HepG2 (cell line): ENCODE results near the gene TOMM20. TPM values are rescaled to one million over a fixed set of nuclear protein-coding genes. Genes with fewer than 3 reads are reported as not detected.

Experiments used
- ATAC-seq: fragments of 200-7000 bp; cut with Tn5 transposase; 3 replicates; pipeline ENCODE4 v1.9.1; 2020; ENCODE audit warnings: mild to moderate bottlenecking, moderate library complexity
- BruUV-seq: library from RNA; stranded (reverse); fragments of 400-500 nt; replicated peaks from 2 replicates; lab custom pipeline; 2021; lab: Mats Ljungman, UMichigan
- CTCF ChIA-PET: fragments of 300-600 bp; formaldehyde crosslinking; extraction: SDS; loops from one replicate; lab custom pipeline; 2021; ENCODE audit warnings: low total read pairs, inconsistent platforms, low intra/inter-chr PET ratio; lab: Yijun Ruan, JAX
- POLR2A ChIA-PET: fragments of 350-600 bp; sonication (Branson Sonifier 250); formaldehyde crosslinking; loops from one replicate; lab custom pipeline; 2020; ENCODE audit warnings: antibody characterized with exemption, inconsistent platforms; lab: Yijun Ruan, JAX
- DNase-seq: peaks from one replicate; pipeline ENCODE4 v3.0.0-alpha.2; 2015; ENCODE audit warnings: low spot score
- FAIRE-seq: peaks from 3 replicates; lab custom pipeline; 2011; peaks lifted over from hg19 to GRCh38; lab: Jason Lieb, UNC
- H2AFZ ChIP-seq: one replicate; pipeline ENCODE4 v1.6.1; 2011; ENCODE audit warnings: low read length, inconsistent platforms
- H3K27ac ChIP-seq: fragments of 300-600 bp; 3 replicates; pipeline ENCODE4 v1.8.0; 2011; ENCODE audit warnings: mixed run types, mild to moderate bottlenecking, mixed read lengths, low read length, inconsistent platforms; ENCODE audit not compliant: insufficient read depth; ENCODE audit errors: extremely low read length
- H3K27me3 ChIP-seq, 2 experiments: fragments of 200-600 bp in 1 of 2; 2 replicates in 1 of 2; 3 replicates in 1 of 2; pipeline versions ENCODE4 v1.6.0 to v1.8.0; 2011; ENCODE audit warnings: low read length in 2 of 2, mild to moderate bottlenecking in 2 of 2, moderate library complexity in 2 of 2, inconsistent platforms in 1 of 2; ENCODE audit not compliant: insufficient read depth in 2 of 2, control insufficient read depth in 1 of 2
- H3K36me3 ChIP-seq, 2 experiments: fragments of 200-600 bp in 1 of 2; replicated peaks in 1 of 2; 2 replicates in 1 of 2; 3 replicates in 1 of 2; pipeline versions ENCODE4 v1.5.1 to v1.8.0; 2011; ENCODE audit warnings: low read length in 2 of 2, inconsistent platforms in 1 of 2; ENCODE audit not compliant: insufficient read depth in 2 of 2, control insufficient read depth in 1 of 2
- H3K4me1 ChIP-seq: 2 replicates; pipeline ENCODE4 v1.5.1; 2012; ENCODE audit warnings: low read length, inconsistent platforms; ENCODE audit not compliant: insufficient read depth
- H3K4me2 ChIP-seq: 2 replicates; pipeline ENCODE4 v1.6.0; 2011; ENCODE audit warnings: low read depth, low read length, inconsistent platforms
- H3K4me3 ChIP-seq, 3 experiments: fragments of 200-600 bp in 1 of 3; sonication (generic), shearing (Covaris generic) in 1 of 3; replicated peaks in 1 of 3; 2 replicates each; pipeline ENCODE4 v1.5.1; 2011 to 2016; ENCODE audit warnings: low read length in 3 of 3, inconsistent platforms in 2 of 3, low read depth in 2 of 3, mild to moderate bottlenecking in 2 of 3, control low read depth in 1 of 3, mixed read lengths in 1 of 3; ENCODE audit not compliant: insufficient read depth in 1 of 3
- H3K79me2 ChIP-seq: one replicate; pipeline ENCODE4 v1.6.1; 2011; ENCODE audit warnings: low read length, inconsistent platforms; ENCODE audit not compliant: insufficient read depth
- H3K9ac ChIP-seq: 2 replicates; pipeline ENCODE4 v1.6.0; 2011; ENCODE audit warnings: mild to moderate bottlenecking, low read depth, low read length, inconsistent platforms; ENCODE audit not compliant: insufficient read depth
- H3K9me3 ChIP-seq: 2 replicates; pipeline ENCODE4 v1.5.1; 2012; ENCODE audit warnings: mild to moderate bottlenecking, low read length
- H4K20me1 ChIP-seq: 2 replicates; pipeline ENCODE4 v1.6.0; 2011; ENCODE audit warnings: inconsistent platforms, mild to moderate bottlenecking, low read length, moderate library complexity; ENCODE audit not compliant: insufficient read depth
- GABPA ChIP-seq, 2 experiments: IDR thresholded peaks; 2 replicates each; pipeline ENCODE4 v1.6.1; 2011 to 2016; ENCODE audit warnings: low read depth in 2 of 2, low read length in 1 of 2, missing biosample characterization in 1 of 2, missing genetic modification characterization in 1 of 2
- KDM2A ChIP-seq: sonication (generic); formaldehyde crosslinking; IDR thresholded peaks from 2 replicates; pipeline ENCODE4 v1.4.0; 2020; ENCODE audit warnings: low read depth, missing genetic modification reagents, borderline replicate concordance
- MYNN ChIP-seq: sonication (generic); formaldehyde crosslinking; IDR thresholded peaks from 2 replicates; pipeline ENCODE4 v1.4.0; 2020; ENCODE audit warnings: mild to moderate bottlenecking, low read depth, missing genetic modification reagents
- PTBP1 ChIP-seq: fragments of 200-400 bp; formaldehyde crosslinking; IDR thresholded peaks from 2 replicates; pipeline ENCODE4 v1.6.1; 2018; ENCODE audit warnings: low read length, low read depth; ENCODE audit not compliant: poor library complexity, severe bottlenecking
- TCF7 ChIP-seq: sonication (generic); IDR thresholded peaks from 2 replicates; pipeline ENCODE4 v1.6.1; 2016; ENCODE audit warnings: antibody characterized with exemption, low read depth
- ZBTB20 ChIP-seq: sonication (generic); formaldehyde crosslinking; IDR thresholded peaks from 2 replicates; pipeline ENCODE4 v1.8.1; 2023; ENCODE audit warnings: missing genetic modification reagents, low read depth, mild to moderate bottlenecking, borderline replicate concordance
- ZNF879 ChIP-seq: sonication (generic); formaldehyde crosslinking; IDR thresholded peaks from 2 replicates; pipeline ENCODE4 v1.8.1; 2023; ENCODE audit warnings: missing genetic modification reagents
- WGBS: methylation state at CpG from one replicate; pipeline ENCODE4 v1.1.6; 2017; ENCODE audit warnings: low lambda C conversion rate; 5-methylcytosine and 5-hydroxymethylcytosine counted together
- in situ Hi-C: cut with HindIII; loops from 2 replicates; pipeline ENCODE4 v1.10.0; 2017; ENCODE audit warnings: low pct_unique_long_range_greater_than_20kb; ENCODE audit not compliant: extremely low pct_ligation_motif_present
- intact Hi-C: fragments of 100-400 bp; cut with micrococcal nuclease; formaldehyde crosslinking; loops from one replicate; pipeline ENCODE4 v1.10.0; 2022; ENCODE audit not compliant: unreplicated experiment
- polyA plus RNA-seq, 8 experiments: library from polyadenylated mRNA; depleted of rRNA in 3 of 8; stranded (reverse) in 7 of 8; unstranded in 1 of 8; fragments of >200 nt; fragmentation: Illumina TruSeq in 4 of 8; extraction: Trizol in 4 of 8; gene quantifications; 2 replicates each; pipeline versions ENCODE4 v1.2.1 to v1.2.3, GENCODE V29; 2011 to 2016; ENCODE audit warnings: low read depth in 4 of 8, missing spikeins in 1 of 8, mixed read lengths in 1 of 8; ENCODE audit not compliant: insufficient read depth in 1 of 8
- total RNA-seq, 5 experiments: library from RNA; depleted of rRNA; stranded (reverse); fragments of >200 nt; fragmentation: Illumina TruSeq; extraction: Trizol; gene quantifications; 2 replicates each; pipeline ENCODE4 v1.2.3, GENCODE V29; 2016; ENCODE audit warnings: low read depth in 1 of 5

The TOMM20 gene
- total and polyA plus RNA-seq, 2 of the 13 experiments (the other 11 are each of a cell fraction or from before 2014, with no cell fraction given), result 153 to 376 TPM

DNA sequence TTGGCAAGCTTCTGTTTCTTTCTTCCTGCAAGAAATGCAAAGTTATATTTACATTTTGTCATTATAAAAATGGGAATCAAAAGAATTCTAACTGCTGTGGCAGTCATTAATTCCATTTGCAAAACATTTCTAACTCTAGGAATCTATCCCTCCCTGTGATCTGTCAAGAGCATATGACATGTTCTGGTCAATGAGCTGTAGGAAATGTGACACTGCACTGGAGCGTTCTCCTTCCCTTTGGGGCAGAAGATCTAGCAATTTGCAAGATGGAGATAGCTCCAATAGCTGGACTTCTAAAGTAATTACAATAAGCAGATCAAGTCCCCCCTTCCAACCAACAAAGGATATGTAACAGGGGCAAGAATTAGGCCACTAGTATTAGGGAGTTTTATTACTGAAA, 6.3 kb downstream of the TOMM20 start:
- no peaks in the 10 kb centered on the region; a peak in 1 of 5 replicates for H3K27me3 ChIP-seq
- H3K4me1 ChIP-seq, result peaks cover 59% of the 10 kb centered on the region
- peaks cover 12 to 71% of the 10 kb centered on the region in 2 experiments for H3K36me3 ChIP-seq
- no peak overlapping the region for H3K27ac ChIP-seq
- ChIA-PET POLR2A (interaction anchor here (1.1 kb wide), 1 partner anchor 15 kb away, joined by 3 read pairs; no protein-coding TSS in a partner anchor), CTCF (no interaction called here)
- peak overlapping the region; percentile 81; the same call in 1 of the 2 replicates for H3K4me2 ChIP-seq
- no peak overlapping the region for H2AFZ ChIP-seq
- DNase-seq (no peak), ATAC-seq (no peak), FAIRE-seq (no peak)
- in situ Hi-C loops (no loop called here), intact Hi-C loops (no loop called here)
- H3K9me3 ChIP-seq, result no peaks in the 10 kb centered on the region
- peaks cover 95% of the 10 kb centered on the region for H4K20me1 ChIP-seq
- 0 out of 2 replicates have a peak overlapping the region, but pooled peaks have one; percentile 7 for H3K9ac ChIP-seq
- no TSS peak for BruUV-seq
- peak overlapping the region in 1 of 3 experiments; percentile 51; a peak in 1 of 6 replicates for H3K4me3 ChIP-seq
- 88% methylated on average over 1 of the region's 1 CpG for WGBS
- TF ChIP-seq ZBTB20 (CRISPR knock-in tag) (no peak), KDM2A (CRISPR knock-in tag) (no peak), TCF7 (no peak), PTBP1 (no peak), ZNF879 (no peak), GABPA (IDR thresholded peaks at IDR 0.05; ENCODE audit: low read depth, low read length) (no peak), GABPA (CRISPR knock-in tag; IDR thresholded peaks at IDR 0.05; ENCODE audit: low read depth) (no peak), MYNN (CRISPR knock-in tag) (no peak)
- H3K79me2 ChIP-seq, result peaks cover 100% of the 10 kb centered on the region
